H1 (cell line): Measurements from ENCODE around the gene SUGT1. TPM values are rescaled to one million over a fixed set of nuclear protein-coding genes. Genes with fewer than 3 reads are reported as not detected.

ENCODE experiments used
- CTCF ChIA-PET: fragments of 300-600 bp; sonication (Branson Sonifier 250); formaldehyde crosslinking; loops from one replicate; lab custom pipeline; 2021; ENCODE audit not compliant: partially characterized antibody; lab: Charles Lee
- POLR2A ChIA-PET: fragments of 300-600 bp; sonication (Branson Sonifier 250); formaldehyde crosslinking; loops from one replicate; lab custom pipeline; 2021; ENCODE audit warnings: inconsistent platforms; ENCODE audit not compliant: partially characterized antibody; lab: Charles Lee
- DNase-seq, 2 experiments: peaks; one replicate each; pipeline versions ENCODE4 v3.0.0 to v3.0.0-alpha.2; 2010 to 2022; ENCODE audit warnings: low spot score in 2 of 2, low read depth in 1 of 2, mixed read lengths in 1 of 2
- FAIRE-seq: peaks from 2 replicates; lab custom pipeline; 2011; peaks lifted over from hg19 to GRCh38; lab: Jason Lieb, UNC
- H2AFZ ChIP-seq: 2 replicates; pipeline ENCODE4 v1.8.1; 2012; ENCODE audit warnings: low read length, inconsistent platforms
- H2AK5ac ChIP-seq: 2 replicates; pipeline ENCODE4 v1.6.1; 2013; ENCODE audit warnings: low read depth, low read length
- H2BK120ac ChIP-seq: replicated peaks from 2 replicates; pipeline ENCODE3; 2013; ENCODE audit warnings: low read depth, low read length, inconsistent platforms
- H2BK12ac ChIP-seq: 2 replicates; pipeline ENCODE4 v1.6.1; 2013; ENCODE audit warnings: low read depth, low read length
- H2BK15ac ChIP-seq: 2 replicates; pipeline ENCODE4 v1.6.1; 2013; ENCODE audit warnings: low read length
- H2BK20ac ChIP-seq: 2 replicates; pipeline ENCODE4 v1.6.1; 2013; ENCODE audit warnings: low read length
- H2BK5ac ChIP-seq: 2 replicates; pipeline ENCODE4 v1.6.1; 2013; ENCODE audit warnings: low read depth, low read length
- H3K14ac ChIP-seq: 2 replicates; pipeline ENCODE4 v1.6.1; 2013; ENCODE audit warnings: inconsistent platforms; ENCODE audit not compliant: insufficient read length
- H3K18ac ChIP-seq: 2 replicates; pipeline ENCODE4 v1.6.1; 2013; ENCODE audit warnings: low read length; ENCODE audit errors: extremely low read depth
- H3K23ac ChIP-seq: 2 replicates; pipeline ENCODE4 v1.6.1; 2013; ENCODE audit warnings: inconsistent platforms; ENCODE audit not compliant: insufficient read length
- H3K23me2 ChIP-seq: 2 replicates; pipeline ENCODE4 v1.6.1; 2013; ENCODE audit warnings: low read depth, low read length
- H3K27ac ChIP-seq: 2 replicates; pipeline ENCODE4 v1.6.1; 2011; ENCODE audit warnings: low read depth, low read length, inconsistent platforms
- H3K27me3 ChIP-seq, 4 experiments: replicated peaks in 1 of 4; 1 replicate in 1 of 4; 2 replicates in 3 of 4; pipeline versions ENCODE4 v1.6.1 to v1.8.1; 2011 to 2013; ENCODE audit warnings: low read length in 3 of 4, mild to moderate bottlenecking in 3 of 4, inconsistent platforms in 2 of 4, mixed read lengths in 2 of 4, moderate library complexity in 1 of 4; ENCODE audit not compliant: control insufficient read depth in 3 of 4, insufficient read depth in 3 of 4; ENCODE audit errors: extremely low read depth in 1 of 4
- H3K36me3 ChIP-seq, 4 experiments: 2 replicates each; pipeline versions ENCODE4 v1.6.1 to v1.8.1; 2011 to 2013; ENCODE audit warnings: mild to moderate bottlenecking in 4 of 4, low read length in 3 of 4, moderate library complexity in 2 of 4, control low read depth in 1 of 4, inconsistent platforms in 1 of 4; ENCODE audit not compliant: insufficient read depth in 4 of 4, control insufficient read depth in 2 of 4
- H3K4ac ChIP-seq: replicated peaks from 2 replicates; pipeline ENCODE3; 2013; ENCODE audit warnings: low read length, low read depth, mixed read lengths, inconsistent platforms; ENCODE audit not compliant: insufficient read length
- H3K4me1 ChIP-seq, 4 experiments: replicated peaks in 1 of 4; 1 replicate in 1 of 4; 2 replicates in 3 of 4; pipeline versions ENCODE4 v1.6.1 to v1.8.1; 2011 to 2013; ENCODE audit warnings: low read length in 3 of 4, inconsistent platforms in 2 of 4, mixed read lengths in 1 of 4; ENCODE audit not compliant: insufficient read depth in 4 of 4, control insufficient read depth in 3 of 4
- H3K4me2 ChIP-seq, 2 experiments: 2 replicates each; pipeline versions ENCODE4 v1.6.1 to v1.8.1; 2011 to 2013; ENCODE audit warnings: low read depth in 2 of 2, low read length in 2 of 2, control low read depth in 1 of 2, inconsistent platforms in 1 of 2, mild to moderate bottlenecking in 1 of 2; ENCODE audit not compliant: insufficient read depth in 1 of 2
- H3K4me3 ChIP-seq, 4 experiments: fragments of 200-600, 300-600 bp in 1 of 4; sonication (generic), shearing (Covaris generic), sonication (Bioruptor Twin) in 1 of 4; 2 replicates each; pipeline versions ENCODE4 v1.5.1 to v1.8.1; 2011 to 2016; ENCODE audit warnings: low read length in 4 of 4, low read depth in 3 of 4, control low read depth in 2 of 4, inconsistent platforms in 2 of 4, mild to moderate bottlenecking in 2 of 4, mixed read lengths in 1 of 4, moderate library complexity in 1 of 4; ENCODE audit not compliant: insufficient read depth in 2 of 4; ENCODE audit errors: extremely low read depth in 1 of 4
- H3K56ac ChIP-seq: replicated peaks from 2 replicates; pipeline ENCODE3; 2013; ENCODE audit warnings: low read depth, mild to moderate bottlenecking, mixed read lengths, low read length, inconsistent platforms; ENCODE audit not compliant: insufficient read length
- H3K79me1 ChIP-seq: 2 replicates; pipeline ENCODE4 v1.6.1; 2013; ENCODE audit warnings: low read depth, low read length, control low read depth
- H3K79me2 ChIP-seq, 2 experiments: 2 replicates each; pipeline versions ENCODE4 v1.6.1 to v1.8.1; 2012 to 2013; ENCODE audit warnings: low read length in 2 of 2, mild to moderate bottlenecking in 2 of 2, inconsistent platforms in 1 of 2; ENCODE audit not compliant: insufficient read depth in 2 of 2, control insufficient read depth in 1 of 2
- H3K9ac ChIP-seq, 4 experiments: replicated peaks in 1 of 4; 1 replicate in 1 of 4; 2 replicates in 3 of 4; pipeline versions ENCODE4 v1.6.1 to v1.8.1; 2011 to 2013; ENCODE audit warnings: low read depth in 3 of 4, low read length in 3 of 4, control low read depth in 2 of 4, mild to moderate bottlenecking in 2 of 4, moderate library complexity in 2 of 4, inconsistent platforms in 1 of 4; ENCODE audit errors: extremely low read depth in 1 of 4
- H3K9me3 ChIP-seq, 2 experiments: 2 replicates each; pipeline versions ENCODE4 v1.6.1 to v1.8.1; 2012 to 2013; ENCODE audit warnings: mild to moderate bottlenecking in 2 of 2, moderate library complexity in 2 of 2, control low read depth in 1 of 2, inconsistent platforms in 1 of 2, low read depth in 1 of 2, low read length in 1 of 2, mixed read lengths in 1 of 2; ENCODE audit not compliant: insufficient read depth in 2 of 2
- H4K20me1 ChIP-seq, 2 experiments: replicated peaks in 1 of 2; 2 replicates each; pipeline versions ENCODE3 to v1.8.1; 2011 to 2013; ENCODE audit warnings: inconsistent platforms in 2 of 2, low read length in 2 of 2, mild to moderate bottlenecking in 1 of 2; ENCODE audit not compliant: insufficient read depth in 2 of 2, control insufficient read depth in 1 of 2
- H4K5ac ChIP-seq: 2 replicates; pipeline ENCODE4 v1.6.1; 2013; ENCODE audit warnings: low read length, low read depth, mixed read lengths, inconsistent platforms; ENCODE audit not compliant: insufficient read length
- H4K8ac ChIP-seq: 2 replicates; pipeline ENCODE4 v1.8.0; 2013; ENCODE audit warnings: mild to moderate bottlenecking, moderate library complexity, low read length, inconsistent platforms; ENCODE audit not compliant: insufficient read depth; ENCODE audit errors: extremely low read depth
- H4K91ac ChIP-seq: replicated peaks from 2 replicates; pipeline ENCODE3; 2013; ENCODE audit warnings: low read length, mixed read lengths, inconsistent platforms; ENCODE audit not compliant: insufficient read length
- BRCA1 ChIP-seq: IDR thresholded peaks from 2 replicates; pipeline ENCODE4 v1.6.1; 2012; ENCODE audit warnings: low read depth, low read length, improper control_type of control experiment
- EGR1 ChIP-seq: IDR thresholded peaks from 2 replicates; pipeline ENCODE4 v1.6.1; 2011; ENCODE audit warnings: low read depth, low read length, borderline replicate concordance
- HDAC2 ChIP-seq, 2 experiments: fragments of 300-600 bp in 1 of 2; sonication (generic) in 1 of 2; IDR thresholded peaks; 2 replicates each; pipeline ENCODE4 v1.6.1; 2011 to 2012; ENCODE audit warnings: low read depth in 2 of 2, low read length in 2 of 2, mild to moderate bottlenecking in 2 of 2, moderate library complexity in 2 of 2, borderline replicate concordance in 1 of 2, inconsistent platforms in 1 of 2
- NANOG ChIP-seq: IDR thresholded peaks from 2 replicates; pipeline ENCODE4 v1.6.1; 2011; ENCODE audit warnings: low read length, low read depth, mild to moderate bottlenecking, inconsistent platforms; ENCODE audit not compliant: insufficient read depth, poor library complexity, severe bottlenecking
- PHF8 ChIP-seq: fragments of 200-600 bp; sonication (generic); conservative IDR thresholded peaks from 2 replicates; pipeline ENCODE4 v1.7.1; 2012; ENCODE audit warnings: low read depth, mild to moderate bottlenecking, inconsistent platforms, low read length, moderate library complexity
- RXRA ChIP-seq: IDR thresholded peaks from 2 replicates; pipeline ENCODE4 v1.6.1; 2011; ENCODE audit warnings: low read depth, mild to moderate bottlenecking, low read length, moderate library complexity; ENCODE audit not compliant: insufficient read depth
- TEAD4 ChIP-seq: IDR thresholded peaks from 2 replicates; pipeline ENCODE4 v1.6.1; 2012; ENCODE audit warnings: low read depth, low read length, inconsistent platforms, mixed read lengths
- YY1 ChIP-seq: IDR thresholded peaks from 2 replicates; pipeline ENCODE4 v1.6.1; 2011; ENCODE audit warnings: low read depth, mild to moderate bottlenecking, low read length
- WGBS, 2 experiments: shearing (Covaris generic) in 1 of 2; methylation state at CpG; one replicate each; pipeline versions ENCODE4 v1.1.6 to v1.1.7; 2013 to 2015; ENCODE audit warnings: low lambda C conversion rate in 2 of 2, mixed read lengths in 2 of 2, inconsistent platforms in 1 of 2, low coverage in 1 of 2, missing lambda C conversion rate in 1 of 2; ENCODE audit not compliant: insufficient replicate concordance in 2 of 2, insufficient coverage in 1 of 2, insufficient read length in 1 of 2; ENCODE audit errors: extremely low coverage in 1 of 2, missing lambda C conversion rate in 1 of 2; 5-methylcytosine and 5-hydroxymethylcytosine counted together
- polyA plus RNA-seq, 7 experiments: library from polyadenylated mRNA; depleted of rRNA in 3 of 7; stranded (reverse) in 5 of 7; unstranded in 2 of 7; fragments of >200 nt in 5 of 7; fragments of 200-250 nt in 2 of 7; gene quantifications; 1 replicate in 5 of 7; 2 replicates in 1 of 7; 4 replicates in 1 of 7; pipeline versions ENCODE4 v1.2.1 to v1.2.3, GENCODE V29; 2011 to 2013; ENCODE audit warnings: missing spikeins in 2 of 7, mixed read lengths in 2 of 7
- total RNA-seq: library from RNA; stranded (reverse); fragmentation: NEBNext Ultra II Directional; extraction: Animal tissue kit (Norgen Biotek cat#: 25700); gene quantifications from 2 replicates; pipeline ENCODE4 v1.2.1, GENCODE V29; 2021

Gene SUGT1
- total and polyA plus RNA-seq, 2 of the 8 experiments (the other 6 are each of a cell fraction or from before 2014, with no cell fraction given), result 21.0 to 99.4 TPM

DNA sequence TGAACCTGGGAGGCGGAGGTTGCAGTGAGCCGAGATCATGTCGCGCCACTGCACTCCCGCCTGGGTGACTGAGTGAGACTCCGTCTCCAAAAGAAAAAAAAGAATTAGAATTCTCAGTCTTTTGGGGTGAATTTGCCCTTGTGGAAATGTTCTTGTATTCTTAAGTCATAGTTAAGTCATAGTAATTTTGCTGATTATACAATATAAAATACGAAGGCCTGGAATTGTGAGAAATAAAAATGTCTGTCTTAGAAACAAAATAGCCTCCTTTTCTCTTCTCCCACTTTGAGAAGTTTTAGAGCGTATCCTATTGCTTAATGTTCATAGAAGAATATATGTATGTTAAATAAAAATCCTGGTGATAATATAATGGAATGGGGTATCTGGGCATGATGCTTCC lies 18.1 kb downstream of the SUGT1 start:
- POLR2A ChIA-PET, result interaction anchor here (1.2 kb wide), 1 partner anchor 18 kb away, joined by 4 read pairs; the partner anchor contains the start of gene SUGT1
- CTCF ChIA-PET, result interaction anchor here (1.0 to 1.2 kb wide), 2 partner anchors 8 to 17 kb away, joined by 3 to 4 read pairs; no protein-coding TSS in a partner anchor
- TF ChIP-seq NANOG, result no peak
- TF ChIP-seq EGR1, result no peak
- no peak for TF ChIP-seq HDAC2 (IDR thresholded peaks at IDR 0.05; ENCODE audit: borderline replicate concordance in 1 of 2, low read depth in 2 of 2, low read length in 2 of 2)
- TF ChIP-seq RXRA, result no peak
- no peak for TF ChIP-seq YY1
- TF ChIP-seq TEAD4, result no peak
- no peak for TF ChIP-seq BRCA1
- no peak for TF ChIP-seq PHF8

More for the DNA sequence above, 18.1 kb downstream of the SUGT1 start:
- FAIRE-seq, result no peak
- H3K9ac ChIP-seq, result no peak overlapping the region
- H2AK5ac ChIP-seq, result no peak overlapping the region
- DNase-seq, result no peak
- no peak overlapping the region for H3K4ac ChIP-seq
- H4K91ac ChIP-seq, result no peak overlapping the region
- H3K4me2 ChIP-seq, result no peak overlapping the region
- 86% methylated on average over 8 of the region's 8 CpGs; no CpG with 5 or more reads in 1 of the 2 experiments for WGBS, 2 experiments
- no peak overlapping the region for H2BK20ac ChIP-seq
- no peak overlapping the region for H2AFZ ChIP-seq
- H3K27ac ChIP-seq, result no peak overlapping the region
- no peak overlapping the region for H2BK15ac ChIP-seq
- no peak overlapping the region for H4K8ac ChIP-seq
- no peak overlapping the region for H3K14ac ChIP-seq
- 0 out of 2 replicates have a peak, but pooled peaks cover 2% of the 10 kb centered on the region for H3K79me1 ChIP-seq
- H2BK120ac ChIP-seq, result no peak overlapping the region
- no peak overlapping the region for H2BK12ac ChIP-seq
- H3K79me2 ChIP-seq, result peaks cover 0 to 12% of the 10 kb centered on the region in 2 experiments; a peak in 2 of 4 replicates
- H3K56ac ChIP-seq, result no peak overlapping the region
- peaks cover 0 to 2% of the 10 kb centered on the region in 2 experiments for H4K20me1 ChIP-seq
- H3K23ac ChIP-seq, result no peak overlapping the region
- no peak overlapping the region for H4K5ac ChIP-seq
- H3K27me3 ChIP-seq, result no peaks in the 10 kb centered on the region
- no peaks in the 10 kb centered on the region for H3K9me3 ChIP-seq
- H3K4me3 ChIP-seq, result no peak overlapping the region
- no peak overlapping the region for H3K18ac ChIP-seq
- peaks cover 0 to 54% (median 12%) of the 10 kb centered on the region in 4 experiments; a peak in 6 of 8 replicates for H3K36me3 ChIP-seq
- no peaks in the 10 kb centered on the region for H3K4me1 ChIP-seq
- H3K23me2 ChIP-seq, result no peaks in the 10 kb centered on the region
- no peak overlapping the region for H2BK5ac ChIP-seq
